Osteoblast (primary cell): ENCODE measurements around the gene CHRNE. TPM values are rescaled to one million over a fixed set of nuclear protein-coding genes. Genes with fewer than 3 reads are reported as not detected.

Experiments used
- DNase-seq: peaks from one replicate; pipeline ENCODE4 v3.0.0; 2011; ENCODE audit warnings: low spot score, mixed read lengths; ENCODE audit not compliant: insufficient read length; ENCODE audit errors: missing footprints
- H2AFZ ChIP-seq: 2 replicates; pipeline ENCODE4 v1.6.0; 2011; ENCODE audit warnings: mild to moderate bottlenecking, low read length
- H3K27ac ChIP-seq: 2 replicates; pipeline ENCODE4 v1.5.1; 2011; ENCODE audit warnings: mild to moderate bottlenecking, low read depth, low read length, moderate library complexity
- H3K27me3 ChIP-seq: 2 replicates; pipeline ENCODE4 v1.6.0; 2012; ENCODE audit warnings: mild to moderate bottlenecking, control low read depth, inconsistent platforms, low read length, moderate library complexity; ENCODE audit not compliant: insufficient read depth
- H3K36me3 ChIP-seq: 2 replicates; pipeline ENCODE4 v1.5.1; 2011; ENCODE audit warnings: mild to moderate bottlenecking, low read length, control low read depth, moderate library complexity; ENCODE audit not compliant: insufficient read depth
- H3K4me1 ChIP-seq: 2 replicates; pipeline ENCODE4 v1.5.1; 2011; ENCODE audit warnings: mild to moderate bottlenecking, low read length, control low read depth, moderate library complexity; ENCODE audit not compliant: insufficient read depth
- H3K4me2 ChIP-seq: 2 replicates; pipeline ENCODE4 v1.6.0; 2011; ENCODE audit warnings: mild to moderate bottlenecking, low read length; ENCODE audit not compliant: insufficient read depth
- H3K4me3 ChIP-seq: fragments of 200-600 bp; sonication (generic); 3 replicates; pipeline ENCODE4 v1.5.1; 2012; ENCODE audit warnings: mild to moderate bottlenecking, low read length, inconsistent platforms; ENCODE audit not compliant: insufficient read depth
- H3K79me2 ChIP-seq: 2 replicates; pipeline ENCODE4 v1.6.0; 2012; ENCODE audit warnings: mild to moderate bottlenecking, low read length, control low read depth, inconsistent platforms; ENCODE audit not compliant: insufficient read depth
- H3K9me3 ChIP-seq: 2 replicates; pipeline ENCODE4 v1.5.1; 2011; ENCODE audit warnings: low read depth, low read length, control low read depth
- H4K20me1 ChIP-seq: 2 replicates; pipeline ENCODE4 v1.6.0; 2012; ENCODE audit warnings: mild to moderate bottlenecking, low read length, control low read depth; ENCODE audit not compliant: insufficient read depth
- CTCF ChIP-seq: IDR thresholded peaks from 2 replicates; pipeline ENCODE4 v1.5.1; 2011; ENCODE audit warnings: mild to moderate bottlenecking, low read depth, low read length, moderate library complexity; ENCODE audit errors: extremely low read depth
- total RNA-seq: library from RNA; depleted of rRNA; stranded (reverse); fragments of >200 nt; gene quantifications from 2 replicates; pipeline ENCODE4 v1.2.3, GENCODE V29; 2012

CHRNE gene
- total RNA-seq, 1 donor = 1.4 TPM

- DNase-seq = no peak
- Histone ChIP-seq H3K4me2 (no peak overlapping the region), H3K27ac (no peak overlapping the region), H4K20me1 (peaks cover 30% of the 10 kb centered on the region), H3K36me3 (peaks cover 5% of the 10 kb centered on the region), H2AFZ (no peak overlapping the region), H3K4me3 (no peak overlapping the region), H3K27me3 (no peaks in the 10 kb centered on the region), H3K79me2 (peaks cover 46% of the 10 kb centered on the region), H3K4me1 (peaks cover 13% of the 10 kb centered on the region), H3K9me3 (no peaks in the 10 kb centered on the region)
- no peak for TF ChIP-seq CTCF
Measured at GRCh38 chr17:4856937-4857314, 46.0 kb downstream of the CHRNE start.

- Histone ChIP-seq H3K27me3 (no peaks in the 10 kb centered on the region), H3K79me2 (peaks cover 46% of the 10 kb centered on the region), H3K27ac (no peak overlapping the region), H2AFZ (no peak overlapping the region), H3K4me2 (no peak overlapping the region), H3K36me3 (peaks cover 5% of the 10 kb centered on the region), H4K20me1 (peaks cover 30% of the 10 kb centered on the region), H3K4me1 (peaks cover 13% of the 10 kb centered on the region), H3K4me3 (no peak overlapping the region), H3K9me3 (no peaks in the 10 kb centered on the region)
- TF ChIP-seq CTCF = no peak
- DNase-seq = peak; percentile 57
Measured at GRCh38 chr17:4856271-4856936, 46.5 kb downstream of the CHRNE start.

- no peak overlapping the region for H3K4me3 ChIP-seq
- DNase-seq = peak; percentile 62
- no peaks in the 10 kb centered on the region for H3K27me3 ChIP-seq
- H3K27ac ChIP-seq = no peak overlapping the region
- peaks cover 45% of the 10 kb centered on the region for H4K20me1 ChIP-seq
- no peak overlapping the region for H2AFZ ChIP-seq
- peaks cover 53% of the 10 kb centered on the region for H3K79me2 ChIP-seq
- no peak for TF ChIP-seq CTCF
- no peak overlapping the region for H3K4me2 ChIP-seq
- H3K9me3 ChIP-seq = no peaks in the 10 kb centered on the region
- H3K36me3 ChIP-seq = no peaks in the 10 kb centered on the region
- peaks cover 16% of the 10 kb centered on the region for H3K4me1 ChIP-seq
Measured at GRCh38 chr17:4854111-4854681, 48.7 kb downstream of the CHRNE start.

GRCh38 chr17:4853208-4853671 lies 49.7 kb downstream of the CHRNE start:
- Histone ChIP-seq H3K4me1 (peaks cover 12% of the 10 kb centered on the region), H3K4me2 (no peak overlapping the region), H3K9me3 (no peaks in the 10 kb centered on the region), H3K27me3 (no peaks in the 10 kb centered on the region), H3K79me2 (peaks cover 59% of the 10 kb centered on the region), H3K27ac (no peak overlapping the region), H2AFZ (no peak overlapping the region), H3K4me3 (no peak overlapping the region), H4K20me1 (peaks cover 46% of the 10 kb centered on the region), H3K36me3 (no peaks in the 10 kb centered on the region)
- TF ChIP-seq CTCF = no peak
- DNase-seq = no peak
